Mammary epithelial cell (primary cell): Measurements from ENCODE around the gene FLOT2.

ENCODE experiments used
- CTCF ChIP-seq, 2 donors: IDR thresholded peaks in 1 of 2; conservative IDR thresholded peaks in 1 of 2; 2 replicates each; pipeline ENCODE4 v1.5.1; 2011 to 2012; ENCODE audit warnings: inconsistent platforms in 2 of 2, low read length in 2 of 2, mild to moderate bottlenecking in 2 of 2, control low read depth in 1 of 2, low read depth in 1 of 2; ENCODE audit not compliant: insufficient read depth in 1 of 2; ENCODE audit errors: extremely low read depth in 1 of 2
- EZH2 ChIP-seq: IDR thresholded peaks from 2 replicates; pipeline ENCODE4 v1.6.1; 2012; ENCODE audit warnings: low read length, inconsistent platforms, borderline replicate concordance

DNA sequence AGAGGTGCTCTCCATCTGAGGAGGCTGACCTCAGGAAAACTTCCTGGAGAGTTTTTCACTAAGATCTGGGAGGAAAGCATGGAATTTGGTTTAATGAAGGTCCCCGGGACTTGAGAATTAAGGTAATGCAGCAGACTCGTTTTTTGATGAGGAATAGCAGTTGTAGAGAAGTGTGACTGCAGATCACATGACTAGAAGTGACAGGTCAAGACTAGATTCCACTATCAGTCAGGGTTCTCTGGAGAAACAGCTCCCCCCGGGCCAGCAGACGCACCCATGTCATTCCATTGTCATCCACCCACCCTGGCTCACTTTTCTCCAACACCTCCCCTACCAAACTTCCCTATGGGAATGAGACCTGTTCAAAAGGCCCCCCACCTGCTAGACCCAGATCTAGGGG lies 7.3 kb upstream of the FLOT2 start:
- TF ChIP-seq CTCF (conservative IDR thresholded peaks at IDR 0.05 in 1 of 2, IDR thresholded peaks at IDR 0.05 in 1 of 2; ENCODE audit: extremely low read depth in 1 of 2, insufficient read depth in 1 of 2, low read depth in 1 of 2, low read length in 2 of 2), result no peak
- no peak for TF ChIP-seq EZH2
